ENCODE results near the gene MTX2. TPM values are rescaled to one million over a fixed set of nuclear protein-coding genes. Genes with fewer than 3 reads are reported as not detected.

The MTX2 gene
- total RNA-seq, result 8.6 TPM

DNA sequence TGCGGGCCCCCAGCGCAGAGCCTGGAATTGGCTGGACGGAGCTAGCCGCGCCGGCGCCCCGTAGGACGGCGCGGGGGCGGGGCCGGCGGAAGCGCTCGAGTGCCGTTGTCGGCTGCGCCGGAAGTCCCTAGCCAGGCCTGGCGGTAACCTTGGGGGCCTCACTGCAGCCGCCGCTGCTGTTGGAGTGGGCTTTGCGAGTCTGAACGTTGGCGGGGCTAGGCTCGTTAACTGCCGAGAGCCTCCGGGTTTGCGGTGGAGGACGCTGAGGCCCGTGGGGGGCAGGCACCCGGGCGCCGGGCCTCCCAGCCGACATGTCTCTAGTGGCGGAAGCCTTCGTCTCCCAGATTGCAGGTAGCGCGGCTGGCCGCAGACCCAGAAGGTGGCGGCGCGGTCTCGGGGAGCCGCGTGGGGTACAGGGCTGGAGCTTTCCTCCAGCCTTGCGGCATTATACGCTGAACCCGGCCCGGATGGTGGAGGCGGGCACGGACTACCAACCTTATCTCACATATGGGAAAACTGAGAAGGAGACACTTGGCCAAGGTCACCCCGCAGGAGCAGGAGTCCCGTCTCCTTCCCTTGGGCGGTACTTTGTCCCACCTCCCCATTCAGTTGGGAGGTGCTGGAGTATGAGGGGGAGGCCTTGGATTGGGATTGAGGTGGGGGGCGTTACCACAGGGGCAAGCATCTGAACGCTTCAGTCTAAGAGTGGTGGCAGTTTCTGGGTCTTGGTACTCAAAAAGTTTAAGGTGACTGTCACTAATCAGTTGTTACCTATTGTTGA is at the start of gene MTX2:
Gene MTX2, plus strand, starts transcription at position 124 of the 781 bp plus-strand sequence. Its CDS starts 188 bp downstream, at position 312.
- DNase-seq (ENCODE audit: low read depth in 2 of 3, low spot score in 2 of 3), result peak; percentile 49 to 84 (median 79)

GRCh38 chr2:176227874-176228273 is 41.4 kb upstream of the MTX2 start:
- no peak for DNase-seq (ENCODE audit: low read depth in 2 of 3, low spot score in 2 of 3)

DNA sequence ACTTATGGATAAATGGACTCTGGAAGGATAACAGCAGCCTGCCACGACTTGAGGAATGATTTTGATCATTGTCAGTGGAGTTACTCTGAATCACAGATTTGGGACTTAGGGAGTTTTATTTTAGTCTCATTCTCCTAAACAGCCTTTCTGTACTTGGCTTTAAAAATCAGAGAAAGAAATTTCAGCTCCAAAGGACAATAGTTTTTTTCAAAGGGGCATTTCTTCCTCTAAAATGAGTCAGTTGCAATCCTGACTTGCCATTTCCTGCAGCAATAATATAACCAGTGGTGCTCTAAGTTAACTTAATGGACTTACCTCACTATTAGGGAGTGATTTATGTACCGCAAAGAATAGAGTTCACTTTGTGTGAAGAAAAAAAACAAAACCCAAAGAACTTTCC is 35.1 kb upstream of the MTX2 start:
- DNase-seq (ENCODE audit: low read depth in 2 of 3, low spot score in 2 of 3), result no peak

GRCh38 chr2:176234940-176235339 is 34.3 kb upstream of the MTX2 start:
- no peak for DNase-seq (ENCODE audit: low read depth in 2 of 3, low spot score in 2 of 3)

GRCh38 chr2:176237456-176237855 is 31.8 kb upstream of the MTX2 start:
- DNase-seq (ENCODE audit: low read depth in 2 of 3, low spot score in 2 of 3), result no peak

- DNase-seq (ENCODE audit: low read depth in 2 of 3, low spot score in 2 of 3), result no peak
Observed at GRCh38 chr2:176239031-176239430, 30.2 kb upstream of the MTX2 start.

GRCh38 chr2:176240301-176240700 is 28.9 kb upstream of the MTX2 start:
- DNase-seq (ENCODE audit: low read depth in 2 of 3, low spot score in 2 of 3), result peak in 2 of 3 donors; percentile 3 to 7

DNA sequence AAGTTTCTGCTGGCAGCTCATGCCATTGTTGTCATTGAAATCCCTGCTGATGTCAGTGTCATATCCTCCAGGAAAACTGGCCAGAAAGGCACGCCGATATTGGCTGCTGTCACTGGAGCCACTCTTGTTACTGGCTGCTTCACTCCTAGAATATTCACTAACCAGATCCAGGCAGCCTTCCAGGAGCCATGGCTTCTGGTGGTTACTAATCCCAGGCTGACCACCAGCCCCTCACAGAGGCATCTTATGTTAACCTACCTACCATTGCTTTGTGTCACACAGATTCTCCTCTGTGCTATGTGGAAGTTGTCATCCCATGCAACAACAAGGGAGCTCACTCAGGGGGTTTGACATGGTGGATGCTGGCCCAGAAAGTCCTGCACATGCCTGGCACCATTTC is 27.0 kb upstream of the MTX2 start:
- no peak for DNase-seq (ENCODE audit: low read depth in 2 of 3, low spot score in 2 of 3)

DNA sequence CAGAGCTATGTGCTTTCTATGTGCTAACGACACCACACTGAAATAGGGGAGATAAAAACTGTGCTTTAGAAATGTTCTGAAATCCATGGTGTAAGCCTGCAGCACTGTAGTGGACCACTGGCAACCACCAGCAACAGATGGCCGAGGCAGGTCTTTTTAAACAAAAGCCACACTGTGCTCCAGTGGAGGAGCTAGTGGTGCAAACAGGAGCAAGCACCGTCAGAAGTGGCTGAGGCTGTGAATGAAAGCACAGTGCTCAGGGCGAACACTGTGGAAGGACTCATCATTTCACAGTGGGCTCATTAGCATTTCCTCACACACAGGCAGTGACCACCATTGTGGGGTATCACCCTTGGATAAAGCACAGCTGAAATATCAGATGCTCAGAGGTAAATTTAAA is 22.9 kb upstream of the MTX2 start:
- DNase-seq (ENCODE audit: low read depth in 2 of 3, low spot score in 2 of 3), result no peak

DNA sequence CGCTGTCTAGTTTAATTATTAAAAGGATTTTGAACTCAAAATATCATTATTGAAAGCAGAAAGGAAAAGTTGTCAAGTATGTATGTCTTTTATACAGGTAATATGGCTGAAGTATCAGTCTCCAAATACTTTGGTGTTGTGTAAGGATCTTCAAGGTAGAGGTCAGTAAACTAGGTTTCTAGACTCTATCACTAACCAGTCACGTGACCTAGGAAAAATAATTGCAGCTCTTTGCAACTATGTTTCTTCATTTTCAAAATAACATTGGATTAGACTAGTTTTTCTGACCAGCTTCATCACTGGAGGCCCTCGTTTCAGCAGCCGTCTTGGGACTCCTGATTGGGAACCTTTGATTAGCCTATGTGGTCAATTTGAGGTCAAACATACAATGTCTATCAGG is 21.4 kb upstream of the MTX2 start:
- no peak for DNase-seq (ENCODE audit: low read depth in 2 of 3, low spot score in 2 of 3)

GRCh38 chr2:176251928-176252327 is 17.3 kb upstream of the MTX2 start:
- no peak for DNase-seq (ENCODE audit: low read depth in 2 of 3, low spot score in 2 of 3)

DNA sequence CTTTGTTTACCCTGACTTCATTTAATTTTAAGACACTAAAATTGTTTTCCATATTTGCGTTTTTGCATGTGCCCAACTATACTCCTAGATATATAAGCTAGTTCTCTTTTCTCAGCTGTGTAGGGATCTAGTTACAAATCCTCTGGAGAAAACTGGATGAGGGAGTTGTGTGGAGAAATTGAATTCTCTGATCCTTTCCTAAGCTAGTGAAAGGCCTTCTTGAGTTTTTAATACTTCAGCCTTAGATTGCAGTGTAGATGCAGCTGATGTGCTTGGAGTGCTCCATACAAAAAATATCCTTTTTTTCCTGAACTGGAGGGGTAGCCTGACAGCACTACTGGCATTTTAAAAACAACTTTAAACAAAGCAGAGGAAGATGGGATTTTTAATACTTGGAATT is 8.6 kb upstream of the MTX2 start:
- DNase-seq (ENCODE audit: low read depth in 2 of 3, low spot score in 2 of 3), result no peak

DNA sequence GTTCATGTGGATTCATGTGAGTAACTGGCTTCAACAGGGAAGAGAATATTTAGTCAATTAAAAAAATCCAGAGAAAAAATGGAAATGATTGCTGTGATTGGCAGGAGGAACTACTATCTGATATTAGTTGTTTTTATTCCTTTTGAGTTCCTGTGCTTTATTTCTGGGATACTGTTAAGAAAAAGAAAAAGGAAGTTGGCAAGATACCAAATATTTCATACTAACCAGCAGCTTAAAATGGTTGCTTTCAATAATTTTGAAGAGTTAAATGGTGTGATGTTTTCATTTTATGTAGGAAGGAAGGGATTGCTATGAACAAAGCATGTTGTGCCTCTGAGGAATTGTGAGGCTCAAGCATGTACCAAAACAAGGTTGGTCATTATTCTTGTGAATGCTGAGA is 8.1 kb upstream of the MTX2 start:
- peak in 1 of 3 donors; percentile 4 for DNase-seq (ENCODE audit: low read depth in 2 of 3, low spot score in 2 of 3)

- DNase-seq (ENCODE audit: low read depth in 2 of 3, low spot score in 2 of 3), result no peak
Observed at GRCh38 chr2:176268976-176269318, 295 bp upstream of the MTX2 start.

- no peak for DNase-seq (ENCODE audit: low read depth in 2 of 3, low spot score in 2 of 3)
Observed at GRCh38 chr2:176270100-176270750, 983 bp downstream of the MTX2 start.

- DNase-seq (ENCODE audit: low read depth in 2 of 3, low spot score in 2 of 3), result no peak
Observed at GRCh38 chr2:176272870-176273459, 3.7 kb downstream of the MTX2 start.

- DNase-seq (ENCODE audit: low read depth in 2 of 3, low spot score in 2 of 3), result no peak
Observed at GRCh38 chr2:176278927-176279326, 9.7 kb downstream of the MTX2 start.

- DNase-seq (ENCODE audit: low read depth in 2 of 3, low spot score in 2 of 3), result no peak
Observed at GRCh38 chr2:176280156-176280555, 10.9 kb downstream of the MTX2 start.

DNA sequence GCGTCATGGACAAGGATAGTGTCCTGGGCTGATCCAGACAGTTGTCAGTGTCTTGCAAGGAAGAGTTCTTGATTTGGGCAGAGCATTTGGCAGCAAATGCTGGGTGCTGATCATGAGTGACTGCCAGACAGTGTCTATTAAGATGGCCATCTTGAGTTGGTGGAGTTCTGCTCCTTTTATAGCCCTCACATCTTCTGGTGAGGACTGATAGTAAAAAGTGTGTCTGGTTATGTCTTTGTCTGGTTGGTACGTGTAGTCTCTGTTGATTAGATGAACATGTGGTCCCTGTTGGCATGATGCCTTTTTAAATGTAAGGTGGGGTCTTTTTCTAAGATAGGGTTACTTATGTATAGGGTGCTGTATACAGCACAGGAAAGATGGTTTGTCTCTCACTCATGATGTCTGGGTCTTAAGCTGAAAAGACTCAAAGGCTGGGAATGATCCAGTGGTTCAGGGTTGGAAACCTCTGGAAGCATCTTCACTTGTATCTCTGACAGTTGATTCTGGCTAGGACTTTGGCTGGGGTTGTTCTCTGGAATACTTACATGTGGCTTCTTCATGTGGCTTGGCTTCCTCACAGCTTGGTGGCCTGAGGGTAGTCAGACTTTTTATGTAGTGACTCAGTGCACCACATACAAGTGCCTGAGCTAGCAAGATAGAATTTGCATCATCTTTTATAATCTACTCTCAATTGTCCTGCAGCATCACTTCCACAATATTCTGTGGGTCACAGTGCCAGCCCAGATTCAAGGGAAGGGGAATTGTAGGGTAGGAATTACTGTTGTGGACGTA is 11.8 kb downstream of the MTX2 start:
- DNase-seq (ENCODE audit: low read depth in 2 of 3, low spot score in 2 of 3), result no peak

DNA sequence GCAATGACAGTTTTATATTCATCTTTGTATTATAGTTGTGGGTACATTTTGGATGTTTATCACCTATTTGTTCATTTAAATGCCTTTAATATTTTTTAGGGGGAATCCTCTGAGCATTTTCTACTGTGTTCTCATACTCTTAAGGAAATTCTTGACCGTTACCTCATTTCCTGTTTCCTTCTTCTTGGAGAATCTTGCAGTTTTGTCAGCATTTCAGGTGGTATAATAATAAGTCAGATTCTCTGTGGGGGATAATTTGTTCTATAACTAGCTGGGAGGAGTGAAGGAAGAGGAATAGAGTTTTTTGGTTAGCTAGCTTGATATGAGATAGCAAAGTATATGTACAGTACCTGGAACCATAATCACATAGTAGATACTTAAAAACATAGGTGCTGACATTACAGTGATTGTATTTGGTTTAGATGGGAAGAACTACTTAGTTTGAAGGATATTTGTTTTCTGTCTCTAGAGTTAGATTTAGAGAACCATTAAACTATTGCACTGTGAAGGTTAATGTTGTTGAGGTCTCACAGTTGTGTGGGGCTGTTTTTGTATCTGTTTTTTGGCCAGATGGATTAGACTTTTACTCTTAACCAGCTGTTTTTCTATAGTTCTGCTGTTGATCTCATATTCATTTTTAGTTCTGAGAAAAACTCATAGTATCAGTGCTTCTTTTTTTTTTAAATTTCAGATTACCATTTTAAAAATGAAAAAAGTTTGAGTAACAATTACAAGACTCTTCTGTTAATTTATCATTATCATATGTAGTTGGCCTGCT is 14.2 kb downstream of the MTX2 start:
- DNase-seq (ENCODE audit: low read depth in 2 of 3, low spot score in 2 of 3), result no peak

Measured in hematopoietic multipotent progenitor cell (in vitro differentiated cells).